ENCODE measurements around the gene KCP.

The KCP gene

GRCh38 chr7:128903621-128904361, 6.7 kb downstream of the KCP start:
- no peak for TF ChIP-seq CTCF (IDR thresholded peaks at IDR 0.05; ENCODE audit: low read depth, low read length, missing control alignments)
- H3K4me3 ChIP-seq (ENCODE audit: low read depth, low read length): no peak overlapping the region
- no peak for DNase-seq (ENCODE audit: low read depth)

DNA sequence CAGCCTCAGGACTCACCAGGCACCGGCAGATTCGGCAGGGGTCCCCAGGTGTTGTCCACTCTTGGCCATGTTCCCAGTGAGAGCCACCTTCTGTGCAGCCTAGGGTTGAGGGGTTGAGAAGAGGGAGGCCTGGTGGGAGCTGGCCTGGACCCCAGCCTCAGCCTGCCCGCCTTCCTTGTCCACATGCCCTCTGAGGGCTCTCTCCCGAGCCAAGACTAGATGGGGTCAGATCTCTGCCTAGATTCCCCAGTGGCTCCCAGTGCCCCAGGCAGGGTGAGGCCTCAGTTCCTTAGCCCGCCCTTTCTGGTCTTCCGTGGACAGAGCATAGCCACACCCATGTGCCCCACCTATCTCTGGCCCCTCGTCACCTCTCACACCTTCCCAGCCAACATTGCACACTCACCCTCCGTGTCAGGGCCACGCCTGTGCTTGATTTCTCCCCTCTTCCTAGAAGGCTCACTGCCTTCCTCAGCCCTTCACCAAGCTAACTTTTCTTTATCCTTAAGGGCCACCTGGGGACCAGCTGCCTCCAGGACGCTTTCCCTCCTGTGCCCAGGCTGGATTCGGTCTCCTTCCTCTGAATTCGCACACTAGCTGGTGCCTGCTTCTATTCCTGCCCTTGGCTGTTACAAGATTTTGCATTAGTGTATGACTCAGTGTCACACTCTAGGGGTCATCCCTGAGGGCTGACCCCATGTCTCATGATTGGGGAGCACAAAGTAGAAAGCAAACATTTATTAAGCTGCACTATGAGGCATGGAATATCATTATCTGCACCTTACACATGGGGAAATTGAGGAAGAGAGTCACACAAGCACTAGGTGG, 7.5 kb downstream of the KCP start:
- DNase-seq (ENCODE audit: low read depth): no peak
- no peak for TF ChIP-seq CTCF (IDR thresholded peaks at IDR 0.05; ENCODE audit: low read depth, low read length, missing control alignments)
- H3K4me3 ChIP-seq (ENCODE audit: low read depth, low read length): no peak overlapping the region

DNA sequence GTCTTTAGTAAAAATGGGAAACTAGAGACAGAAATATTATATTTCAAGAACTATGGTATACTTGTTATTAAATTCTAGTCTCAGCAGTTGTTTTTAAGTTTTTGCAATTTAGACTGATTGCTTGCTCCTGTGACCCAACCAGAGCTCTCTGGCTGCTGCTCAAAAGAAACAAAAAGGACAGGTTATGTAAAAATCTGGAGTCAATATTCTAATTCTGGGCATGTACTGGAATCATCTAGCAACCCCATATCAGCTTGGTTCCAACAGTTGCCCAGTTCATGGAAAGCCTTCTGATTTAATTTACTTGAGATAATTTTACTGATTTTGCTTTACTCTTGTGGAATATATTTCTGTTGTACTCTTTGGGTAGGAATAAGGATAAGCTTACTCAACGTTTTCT, 10.3 kb downstream of the KCP start:
- no peak overlapping the region for H3K4me3 ChIP-seq (ENCODE audit: low read depth, low read length)
- no peak for DNase-seq (ENCODE audit: low read depth)

DNA sequence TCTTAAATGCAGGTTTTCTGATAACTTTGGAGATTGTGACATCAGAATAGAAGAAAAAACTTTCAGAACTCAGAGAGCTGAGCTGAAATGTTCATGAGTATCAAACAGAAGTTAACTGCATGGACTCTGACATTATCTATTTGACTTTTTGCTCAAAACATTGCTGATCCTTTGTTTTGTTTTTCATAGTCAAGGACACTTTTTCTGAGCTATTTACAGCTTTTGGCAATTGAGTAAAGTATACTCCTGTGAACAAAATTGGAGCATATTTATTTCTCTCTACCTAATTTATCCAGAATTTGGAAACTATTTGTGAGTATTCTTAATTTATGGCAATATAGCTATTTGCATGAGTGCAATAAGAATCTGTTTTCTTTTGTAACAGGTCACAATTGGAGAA, 11.1 kb downstream of the KCP start:
- no peak overlapping the region for H3K4me3 ChIP-seq (ENCODE audit: low read depth, low read length)
- no peak for DNase-seq (ENCODE audit: low read depth)
- TF ChIP-seq CTCF (IDR thresholded peaks at IDR 0.05; ENCODE audit: low read depth, low read length, missing control alignments): no peak

More for the DNA sequence above, 10.3 kb downstream of the KCP start:
- TF ChIP-seq CTCF (IDR thresholded peaks at IDR 0.05; ENCODE audit: low read depth, low read length, missing control alignments): no peak

GRCh38 chr7:128895320-128895719, 15.2 kb downstream of the KCP start:
- TF ChIP-seq CTCF (IDR thresholded peaks at IDR 0.05; ENCODE audit: low read depth, low read length, missing control alignments): no peak
- H3K4me3 ChIP-seq (ENCODE audit: low read depth, low read length): no peak overlapping the region
- no peak for DNase-seq (ENCODE audit: low read depth)

DNA sequence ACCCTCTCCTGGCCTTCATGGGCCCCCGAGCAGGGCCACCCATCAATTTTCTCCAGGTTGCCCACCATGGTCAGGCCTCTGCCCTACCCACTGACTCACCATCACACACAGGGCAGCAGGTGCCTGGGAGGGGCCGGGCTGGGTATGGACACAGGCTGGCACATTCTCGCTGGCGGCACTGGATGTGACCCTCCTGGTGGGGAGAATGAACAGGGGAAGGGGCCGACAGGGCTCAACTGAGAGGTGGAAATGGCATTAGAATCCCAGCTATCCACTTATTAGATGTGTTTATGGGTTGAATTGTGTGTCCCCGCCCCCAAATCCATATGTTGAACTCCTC, 16.4 kb downstream of the KCP start:
- no peak for DNase-seq (ENCODE audit: low read depth)
- no peak for TF ChIP-seq CTCF (IDR thresholded peaks at IDR 0.05; ENCODE audit: low read depth, low read length, missing control alignments)
- no peak overlapping the region for H3K4me3 ChIP-seq (ENCODE audit: low read depth, low read length)

Measured in GM12864 (cell line).